Mammary epithelial cell (primary cell): ENCODE results near the gene UCKL1.

Source experiments
- EZH2 ChIP-seq: IDR thresholded peaks from 2 replicates; pipeline ENCODE4 v1.6.1; 2012; ENCODE audit warnings: low read length, inconsistent platforms, borderline replicate concordance
- TF ChIP-seq, protein P1 (sequence below), 2 donors: IDR thresholded peaks in 1 of 2; conservative IDR thresholded peaks in 1 of 2; 2 replicates each; pipeline ENCODE4 v1.5.1; 2011 to 2012; ENCODE audit warnings: inconsistent platforms in 2 of 2, low read length in 2 of 2, mild to moderate bottlenecking in 2 of 2, control low read depth in 1 of 2, low read depth in 1 of 2; ENCODE audit not compliant: insufficient read depth in 1 of 2; ENCODE audit errors: extremely low read depth in 1 of 2

DNA sequence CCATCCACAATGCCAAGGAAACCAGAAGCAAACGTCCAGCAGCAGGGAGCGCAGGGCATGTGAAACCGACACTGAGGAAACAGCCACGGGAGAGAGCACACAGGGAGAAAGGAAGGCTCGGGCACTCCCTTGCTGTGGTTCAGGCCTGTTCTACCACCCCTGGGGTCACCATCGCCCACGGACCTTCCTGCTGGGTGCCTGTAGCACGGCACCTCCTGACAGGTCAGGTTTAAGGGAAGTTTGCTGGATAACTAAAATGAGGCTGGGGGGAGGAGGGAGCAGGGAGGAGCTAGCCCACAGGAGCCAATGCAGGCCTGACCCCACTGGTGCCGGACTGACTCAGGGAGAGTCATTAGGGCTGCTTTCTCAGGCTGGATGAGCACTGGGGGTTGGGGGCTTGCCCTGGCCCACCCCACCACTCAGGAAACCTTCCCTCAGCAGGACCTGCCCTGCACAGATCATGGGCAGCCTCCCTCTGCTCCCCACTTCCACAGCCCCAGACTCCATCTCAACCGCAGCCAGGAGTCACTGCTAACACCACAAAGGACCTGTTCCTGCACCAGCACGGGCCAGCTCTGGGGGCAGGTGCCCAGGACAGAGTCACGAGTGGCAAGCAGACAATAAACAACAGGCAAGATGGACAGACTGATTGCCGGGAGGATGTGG is 2.3 kb downstream of the UCKL1 start:
- TF ChIP-seq EZH2 = no peak
- TF ChIP-seq, protein P1, sequence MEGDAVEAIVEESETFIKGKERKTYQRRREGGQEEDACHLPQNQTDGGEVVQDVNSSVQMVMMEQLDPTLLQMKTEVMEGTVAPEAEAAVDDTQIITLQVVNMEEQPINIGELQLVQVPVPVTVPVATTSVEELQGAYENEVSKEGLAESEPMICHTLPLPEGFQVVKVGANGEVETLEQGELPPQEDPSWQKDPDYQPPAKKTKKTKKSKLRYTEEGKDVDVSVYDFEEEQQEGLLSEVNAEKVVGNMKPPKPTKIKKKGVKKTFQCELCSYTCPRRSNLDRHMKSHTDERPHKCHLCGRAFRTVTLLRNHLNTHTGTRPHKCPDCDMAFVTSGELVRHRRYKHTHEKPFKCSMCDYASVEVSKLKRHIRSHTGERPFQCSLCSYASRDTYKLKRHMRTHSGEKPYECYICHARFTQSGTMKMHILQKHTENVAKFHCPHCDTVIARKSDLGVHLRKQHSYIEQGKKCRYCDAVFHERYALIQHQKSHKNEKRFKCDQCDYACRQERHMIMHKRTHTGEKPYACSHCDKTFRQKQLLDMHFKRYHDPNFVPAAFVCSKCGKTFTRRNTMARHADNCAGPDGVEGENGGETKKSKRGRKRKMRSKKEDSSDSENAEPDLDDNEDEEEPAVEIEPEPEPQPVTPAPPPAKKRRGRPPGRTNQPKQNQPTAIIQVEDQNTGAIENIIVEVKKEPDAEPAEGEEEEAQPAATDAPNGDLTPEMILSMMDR (conservative IDR thresholded peaks at IDR 0.05 in 1 of 2, IDR thresholded peaks at IDR 0.05 in 1 of 2; ENCODE audit: extremely low read depth in 1 of 2, insufficient read depth in 1 of 2, low read depth in 1 of 2, low read length in 2 of 2) = no peak
